Astrocyte (in vitro differentiated cells and primary cell): ENCODE results near the gene EPHB1.

Source experiments
- CTCF ChIP-seq: IDR thresholded peaks from 2 replicates; pipeline ENCODE4 v1.5.1; 2011; ENCODE audit warnings: low read depth, mild to moderate bottlenecking, inconsistent platforms, low read length, moderate library complexity; ENCODE audit not compliant: insufficient read depth
- EZH2 ChIP-seq: IDR thresholded peaks from 2 replicates; pipeline ENCODE4 v1.6.1; 2012; ENCODE audit warnings: mild to moderate bottlenecking, low read length, inconsistent platforms; ENCODE audit not compliant: insufficient read depth

DNA sequence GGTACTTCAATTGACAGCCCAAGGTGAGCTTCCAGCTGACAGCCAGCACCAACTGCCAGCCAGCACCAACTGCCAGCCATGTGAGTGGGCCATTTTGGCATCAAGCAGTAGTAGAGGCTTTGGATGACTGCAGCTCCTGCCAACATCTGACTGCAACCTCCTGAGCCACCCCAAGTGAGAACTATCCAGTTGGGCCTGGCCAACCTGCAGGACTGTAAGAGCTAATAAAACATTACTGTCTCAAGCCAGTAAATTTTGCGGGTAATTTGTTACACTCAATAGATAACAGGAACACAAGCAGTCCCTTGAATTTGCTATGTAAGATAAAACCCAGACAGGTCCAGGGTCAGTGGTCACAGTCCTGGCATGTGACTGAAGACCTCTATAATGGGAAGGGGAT lies 29.7 kb downstream of the EPHB1 start:
- TF ChIP-seq CTCF (no peak), EZH2 (no peak)
